Neural cell (in vitro differentiated cells): ENCODE measurements around the gene SHISA7.

Source experiments
- CTCF ChIP-seq: fragments of 450-650 bp; IDR thresholded peaks from 2 replicates; pipeline ENCODE4 v1.5.1; 2014; ENCODE audit warnings: antibody characterized with exemption, mild to moderate bottlenecking, moderate library complexity; ENCODE audit not compliant: poor library complexity, severe bottlenecking
- EP300 ChIP-seq: fragments of 450-650 bp; conservative IDR thresholded peaks from 2 replicates; pipeline ENCODE4 v1.6.1; 2014; ENCODE audit warnings: antibody characterized with exemption, mild to moderate bottlenecking, moderate library complexity; ENCODE audit not compliant: poor library complexity, severe bottlenecking
- REST ChIP-seq: IDR thresholded peaks from 2 replicates; pipeline ENCODE4 v1.6.1; 2012; ENCODE audit warnings: borderline replicate concordance
- TAF1 ChIP-seq: IDR thresholded peaks from 2 replicates; pipeline ENCODE4 v1.6.1; 2012; ENCODE audit warnings: low read depth

- TF ChIP-seq EP300, result no peak
- peak; percentile 11 for TF ChIP-seq CTCF
- TF ChIP-seq REST, result no peak
- no peak for TF ChIP-seq TAF1
Measured at GRCh38 chr19:55452749-55453346, 9.7 kb upstream of the SHISA7 start.
